Measurements from ENCODE around the gene SHROOM1. TPM values are rescaled to one million over a fixed set of nuclear protein-coding genes. Genes with fewer than 3 reads are reported as not detected.

SHROOM1 gene
- total RNA-seq, 4 donors from 2014 or later: 0.61 to 6.0 (median 2.0) TPM

GRCh38 chr5:132834057-132834456, 3.6 kb upstream of the SHROOM1 start:
- in situ Hi-C loops (cut with MboI; ENCODE audit: low sequenced_read_pairs in 4 of 4): no loop called here

GRCh38 chr5:132832612-132833011, 2.2 kb upstream of the SHROOM1 start:
- Histone ChIP-seq H3K27me3 (peaks cover 0 to 3% (median 0%) of the 10 kb centered on the region in 3 donors), H3K36me3 (no peaks in the 10 kb centered on the region), H3K4me1 (no peaks in the 10 kb centered on the region), H3K4me3 (no peak overlapping the region), H3K27ac (no peak overlapping the region), H3K9me3 (no peaks in the 10 kb centered on the region)
- ATAC-seq (no peak), DNase-seq (no peak)
- intact Hi-C loops (cut with DNase I; ENCODE audit: low total_unique reads): loop anchor here (5.0 kb wide), 1 partner anchor 220 kb away; the partner anchor contains the start of gene HSPA4
- in situ Hi-C loops (cut with MboI; ENCODE audit: low sequenced_read_pairs in 4 of 4): no loop called here
- TF ChIP-seq CTCF (IDR thresholded peaks at IDR 0.05 in 4 of 5, conservative IDR thresholded peaks at IDR 0.05 in 1 of 5): no peak
- no peak for TF ChIP-seq POLR2A (IDR thresholded peaks at IDR 0.05)

More at GRCh38 chr5:132834057-132834456, 3.6 kb upstream of the SHROOM1 start:
- Histone ChIP-seq H3K27ac (no peak overlapping the region), H3K9me3 (no peaks in the 10 kb centered on the region), H3K36me3 (no peaks in the 10 kb centered on the region), H3K4me1 (no peaks in the 10 kb centered on the region), H3K27me3 (peaks cover 0 to 3% (median 0%) of the 10 kb centered on the region in 3 donors), H3K4me3 (no peak overlapping the region)
- ATAC-seq (no peak), DNase-seq (no peak)
- intact Hi-C loops (cut with DNase I; ENCODE audit: low total_unique reads): loop anchor here (5.0 kb wide), 1 partner anchor 218 kb away; the partner anchor contains the start of gene HSPA4
- TF ChIP-seq POLR2A (IDR thresholded peaks at IDR 0.05): no peak
- no peak for TF ChIP-seq CTCF (IDR thresholded peaks at IDR 0.05 in 4 of 5, conservative IDR thresholded peaks at IDR 0.05 in 1 of 5)

GRCh38 chr5:132831095-132831860, 831 bp upstream of the SHROOM1 start:
- Histone ChIP-seq H3K4me3 (peak overlapping the region; percentile 53 to 72 (median 56)), H3K36me3 (no peaks in the 10 kb centered on the region), H3K9me3 (no peaks in the 10 kb centered on the region), H3K27ac (peak overlapping the region; percentile 12 to 78 (median 74)), H3K4me1 (no peaks in the 10 kb centered on the region), H3K27me3 (peaks cover 0 to 3% (median 0%) of the 10 kb centered on the region in 3 donors)
- intact Hi-C loops (cut with DNase I; ENCODE audit: low total_unique reads): loop anchor here (2.0 to 5.0 kb wide), 2 partner anchors 52 to 221 kb away; partner anchors contain the start of gene HSPA4
- no peak for TF ChIP-seq CTCF (IDR thresholded peaks at IDR 0.05 in 4 of 5, conservative IDR thresholded peaks at IDR 0.05 in 1 of 5)
- no peak for TF ChIP-seq POLR2A (IDR thresholded peaks at IDR 0.05)
- no peak for DNase-seq
- ATAC-seq: no peak
- in situ Hi-C loops (cut with MboI; ENCODE audit: low sequenced_read_pairs in 4 of 4): no loop called here

- in situ Hi-C loops (cut with MboI; ENCODE audit: low sequenced_read_pairs in 4 of 4) (loop anchor here in 1 of 4 donors (10.0 kb wide), 1 partner anchor 85 kb away; the partner anchor contains the start of gene CCNI2), intact Hi-C loops (cut with DNase I; ENCODE audit: low total_unique reads) (loop anchor here (1.0 to 5.0 kb wide), 3 partner anchors 36 to 222 kb away; partner anchors contain the start of genes GDF9, HSPA4 and UQCRQ)
- Histone ChIP-seq H3K9me3 (no peaks in the 10 kb centered on the region), H3K27me3 (peaks cover 0 to 3% (median 0%) of the 10 kb centered on the region in 3 donors), H3K4me1 (no peaks in the 10 kb centered on the region), H3K27ac (peak overlapping the region; percentile 12 to 78 (median 74)), H3K36me3 (no peaks in the 10 kb centered on the region), H3K4me3 (peak overlapping the region; percentile 53 to 72 (median 56))
- TF ChIP-seq POLR2A (IDR thresholded peaks at IDR 0.05) (no peak), CTCF (IDR thresholded peaks at IDR 0.05 in 4 of 5, conservative IDR thresholded peaks at IDR 0.05 in 1 of 5) (peak; percentile 72 to 95 (median 85))
- ATAC-seq: peak; percentile 91 to 92
- DNase-seq: peak; percentile 29 to 50
These were observed 558 bp downstream of the SHROOM1 start for GRCh38 chr5:132829742-132830435.

Data from gastrocnemius medialis (tissue), 4 donors.